ENCODE measurements around the gene IGSF8.

- TF ChIP-seq CTCF (IDR thresholded peaks at IDR 0.05; ENCODE audit: insufficient read depth, low read depth, low read length) (no peak), EZH2 (IDR thresholded peaks at IDR 0.05; ENCODE audit: insufficient read depth, low read length) (no peak)
Observed at GRCh38 chr1:160049101-160049500, 49.3 kb downstream of the IGSF8 start.
